ENCODE measurements around the gene WDR37.

GRCh38 chr10:1019362-1019761 is 36.8 kb upstream of the WDR37 start:
- no peak for TF ChIP-seq EZH2 (IDR thresholded peaks at IDR 0.05; ENCODE audit: low read length)
- TF ChIP-seq, protein P1, sequence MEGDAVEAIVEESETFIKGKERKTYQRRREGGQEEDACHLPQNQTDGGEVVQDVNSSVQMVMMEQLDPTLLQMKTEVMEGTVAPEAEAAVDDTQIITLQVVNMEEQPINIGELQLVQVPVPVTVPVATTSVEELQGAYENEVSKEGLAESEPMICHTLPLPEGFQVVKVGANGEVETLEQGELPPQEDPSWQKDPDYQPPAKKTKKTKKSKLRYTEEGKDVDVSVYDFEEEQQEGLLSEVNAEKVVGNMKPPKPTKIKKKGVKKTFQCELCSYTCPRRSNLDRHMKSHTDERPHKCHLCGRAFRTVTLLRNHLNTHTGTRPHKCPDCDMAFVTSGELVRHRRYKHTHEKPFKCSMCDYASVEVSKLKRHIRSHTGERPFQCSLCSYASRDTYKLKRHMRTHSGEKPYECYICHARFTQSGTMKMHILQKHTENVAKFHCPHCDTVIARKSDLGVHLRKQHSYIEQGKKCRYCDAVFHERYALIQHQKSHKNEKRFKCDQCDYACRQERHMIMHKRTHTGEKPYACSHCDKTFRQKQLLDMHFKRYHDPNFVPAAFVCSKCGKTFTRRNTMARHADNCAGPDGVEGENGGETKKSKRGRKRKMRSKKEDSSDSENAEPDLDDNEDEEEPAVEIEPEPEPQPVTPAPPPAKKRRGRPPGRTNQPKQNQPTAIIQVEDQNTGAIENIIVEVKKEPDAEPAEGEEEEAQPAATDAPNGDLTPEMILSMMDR (optimal IDR thresholded peaks at IDR 0.05 in 1 of 3, IDR thresholded peaks at IDR 0.05 in 1 of 3, conservative IDR thresholded peaks at IDR 0.05 in 1 of 3; ENCODE audit: extremely low read depth in 1 of 3, insufficient read depth in 2 of 3, low read length in 3 of 3), result no peak
